Subcutaneous adipose tissue (tissue), 4 donors: ENCODE data around the gene SYNJ1. TPM values are rescaled to one million over a fixed set of nuclear protein-coding genes. Genes with fewer than 3 reads are reported as not detected.

Experiments used
- total RNA-seq, 4 donors: library from RNA; depleted of rRNA; stranded (reverse); fragments of >200 nt; gene quantifications; one replicate each; pipeline ENCODE4 v1.1.0, GENCODE V29; 2016
- TF ChIP-seq, protein P1 (sequence below): fragments of 450-650 bp; IDR thresholded peaks from one replicate; pipeline ENCODE4 v1.5.1; 2016; ENCODE audit warnings: low read depth, mild to moderate bottlenecking, control low read depth, antibody characterized with exemption, moderate library complexity

The SYNJ1 gene
- total RNA-seq, 4 donors from 2014 or later, result 11.3 to 18.8 (median 14.0) TPM

DNA sequence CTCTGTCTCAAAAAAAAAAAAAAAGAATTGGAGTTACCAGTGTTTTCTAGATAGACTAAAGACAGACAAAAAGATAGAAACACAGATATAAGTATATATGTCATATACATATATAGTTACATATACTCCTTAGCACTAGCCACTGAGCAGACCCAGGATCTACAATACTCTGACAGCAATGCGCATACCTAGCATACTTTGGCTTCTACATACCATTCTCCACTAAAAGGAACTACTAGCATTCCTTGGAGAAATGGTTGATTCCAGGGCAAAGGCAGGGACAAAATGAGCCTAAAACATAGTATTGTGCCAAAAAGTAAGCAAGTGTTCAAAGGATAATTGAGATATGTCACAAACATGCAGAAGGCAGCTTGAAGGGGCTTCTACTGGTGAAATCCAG lies 22.7 kb downstream of the SYNJ1 start:
- TF ChIP-seq, protein P1, sequence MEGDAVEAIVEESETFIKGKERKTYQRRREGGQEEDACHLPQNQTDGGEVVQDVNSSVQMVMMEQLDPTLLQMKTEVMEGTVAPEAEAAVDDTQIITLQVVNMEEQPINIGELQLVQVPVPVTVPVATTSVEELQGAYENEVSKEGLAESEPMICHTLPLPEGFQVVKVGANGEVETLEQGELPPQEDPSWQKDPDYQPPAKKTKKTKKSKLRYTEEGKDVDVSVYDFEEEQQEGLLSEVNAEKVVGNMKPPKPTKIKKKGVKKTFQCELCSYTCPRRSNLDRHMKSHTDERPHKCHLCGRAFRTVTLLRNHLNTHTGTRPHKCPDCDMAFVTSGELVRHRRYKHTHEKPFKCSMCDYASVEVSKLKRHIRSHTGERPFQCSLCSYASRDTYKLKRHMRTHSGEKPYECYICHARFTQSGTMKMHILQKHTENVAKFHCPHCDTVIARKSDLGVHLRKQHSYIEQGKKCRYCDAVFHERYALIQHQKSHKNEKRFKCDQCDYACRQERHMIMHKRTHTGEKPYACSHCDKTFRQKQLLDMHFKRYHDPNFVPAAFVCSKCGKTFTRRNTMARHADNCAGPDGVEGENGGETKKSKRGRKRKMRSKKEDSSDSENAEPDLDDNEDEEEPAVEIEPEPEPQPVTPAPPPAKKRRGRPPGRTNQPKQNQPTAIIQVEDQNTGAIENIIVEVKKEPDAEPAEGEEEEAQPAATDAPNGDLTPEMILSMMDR, result no peak

DNA sequence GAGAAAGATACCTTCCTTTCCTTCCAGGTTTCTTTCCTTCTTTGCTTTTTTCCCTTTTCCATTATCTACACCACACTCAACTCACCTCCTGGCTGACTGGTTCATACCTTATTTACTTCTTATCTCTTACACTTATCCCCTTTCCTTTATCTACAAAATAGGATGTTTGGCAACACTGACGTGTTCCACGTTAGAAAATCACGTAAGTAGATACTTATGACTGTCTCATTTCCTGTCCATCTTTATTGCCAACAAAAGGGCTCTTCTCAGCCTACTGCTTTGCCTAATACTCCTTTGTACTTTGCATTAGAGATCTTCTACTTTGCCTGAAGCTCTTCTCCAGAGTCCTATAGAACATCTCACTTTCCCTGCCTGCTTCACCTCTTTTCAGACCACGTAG lies 25.1 kb downstream of the SYNJ1 start:
- TF ChIP-seq, protein P1, result no peak

GRCh38 chr21:32698971-32699693 lies 28.7 kb downstream of the SYNJ1 start:
- TF ChIP-seq, protein P1, result no peak

GRCh38 chr21:32698286-32698685 lies 29.5 kb downstream of the SYNJ1 start:
- TF ChIP-seq, protein P1, result no peak

DNA sequence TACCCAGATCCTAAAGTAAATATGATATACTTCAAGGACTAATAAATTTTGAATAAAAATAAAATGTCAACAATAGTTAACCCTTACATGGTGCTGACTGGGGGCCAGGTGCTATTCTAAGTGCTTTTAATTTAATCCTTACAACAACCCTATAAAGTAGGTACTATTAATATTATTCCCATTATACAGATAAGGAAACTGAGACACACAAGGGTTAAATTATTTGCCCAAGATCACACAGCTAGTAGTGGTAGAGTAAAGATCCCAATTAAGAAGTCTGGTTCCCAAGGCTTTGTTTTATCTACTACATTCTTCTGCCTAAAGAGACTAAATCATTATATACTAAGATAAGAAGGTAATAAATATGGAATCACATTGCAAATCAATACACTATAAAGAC lies 34.2 kb downstream of the SYNJ1 start:
- TF ChIP-seq, protein P1, result no peak

- TF ChIP-seq, protein P1, result no peak
Measured at GRCh38 chr21:32690085-32690484, 37.7 kb downstream of the SYNJ1 start.

- TF ChIP-seq, protein P1, result no peak
Measured at GRCh38 chr21:32687643-32688345, 40.0 kb downstream of the SYNJ1 start.
